HEK293 (cell line): ENCODE results near the gene TASP1.

ENCODE experiments used
- CTCF ChIA-PET: fragments of 350-600 bp; formaldehyde crosslinking; extraction: SDS; loops from one replicate; lab custom pipeline; 2021; ENCODE audit warnings: antibody characterized with exemption; lab: Yijun Ruan, JAX
- POLR2A ChIA-PET: fragments of 300-600 bp; formaldehyde crosslinking; extraction: SDS; loops from one replicate; lab custom pipeline; 2020; ENCODE audit warnings: antibody characterized with exemption, inconsistent platforms; lab: Yijun Ruan, JAX
- H3K27ac ChIP-seq: fragments of 200-500 bp; sonication (Bioruptor generic); 2 replicates; pipeline ENCODE4 v1.5.1; 2014; ENCODE audit warnings: low read depth, low read length, control low read depth, inconsistent platforms; ENCODE audit errors: extremely low read depth
- H3K36me3 ChIP-seq, 2 experiments: fragments of 200-500 bp in 1 of 2; sonication (Bioruptor generic) in 1 of 2; 1 replicate in 1 of 2; 2 replicates in 1 of 2; pipeline ENCODE4 v1.5.1; 2014 to 2017; ENCODE audit warnings: inconsistent platforms in 2 of 2, low read length in 2 of 2; ENCODE audit not compliant: control insufficient read depth in 2 of 2, insufficient read depth in 1 of 2
- H3K4me1 ChIP-seq: fragments of 200-500 bp; sonication (Bioruptor generic); 2 replicates; pipeline ENCODE4 v1.5.1; 2014; ENCODE audit warnings: mild to moderate bottlenecking, low read length, inconsistent platforms; ENCODE audit not compliant: control insufficient read depth, insufficient read depth
- H3K4me3 ChIP-seq: 2 replicates; pipeline ENCODE4 v1.5.1; 2011; ENCODE audit warnings: low read depth, mild to moderate bottlenecking, control low read depth, low read length, moderate library complexity
- H3K9me3 ChIP-seq: fragments of 200-500 bp; sonication (Bioruptor generic); 2 replicates; pipeline ENCODE4 v1.5.1; 2014; ENCODE audit warnings: low read depth, low read length, inconsistent platforms; ENCODE audit not compliant: control insufficient read depth, insufficient read depth
- AEBP2 ChIP-seq: fragments of 450-650 bp; formaldehyde crosslinking; IDR thresholded peaks from 2 replicates; pipeline ENCODE4 v1.5.1; 2016; ENCODE audit warnings: missing biosample characterization, missing genetic modification characterization, borderline replicate concordance
- BCL11A ChIP-seq: fragments of 450-650 bp; formaldehyde crosslinking; IDR thresholded peaks from 2 replicates; pipeline ENCODE4 v1.5.1; 2016; ENCODE audit warnings: low read depth, missing biosample characterization, missing genetic modification characterization
- KLF9 ChIP-seq: fragments of 450-650 bp; formaldehyde crosslinking; IDR thresholded peaks from 2 replicates; pipeline ENCODE4 v1.5.1; 2016; ENCODE audit warnings: missing biosample characterization, missing genetic modification characterization, low read depth
- MEIS1 ChIP-seq: sonication (generic); formaldehyde crosslinking; IDR thresholded peaks from 2 replicates; pipeline ENCODE4 v1.8.1; 2022; ENCODE audit warnings: missing genetic modification reagents, mild to moderate bottlenecking, borderline replicate concordance
- PRDM10 ChIP-seq: fragments of 450-650 bp; formaldehyde crosslinking; IDR thresholded peaks from 2 replicates; pipeline ENCODE4 v1.5.1; 2016; ENCODE audit warnings: missing biosample characterization, missing genetic modification characterization
- ZFP37 ChIP-seq: fragments of 450-650 bp; formaldehyde crosslinking; IDR thresholded peaks from 2 replicates; pipeline ENCODE4 v1.5.1; 2016; ENCODE audit warnings: missing biosample characterization, missing genetic modification characterization
- ZNF24 ChIP-seq: fragments of 450-650 bp; formaldehyde crosslinking; IDR thresholded peaks from 2 replicates; pipeline ENCODE4 v1.5.1; 2016; ENCODE audit warnings: missing biosample characterization, missing genetic modification characterization
- ZNF248 ChIP-seq: fragments of 450-650 bp; formaldehyde crosslinking; IDR thresholded peaks from 2 replicates; pipeline ENCODE4 v1.5.1; 2017; ENCODE audit warnings: missing biosample characterization, missing genetic modification characterization
- ZNF292 ChIP-seq: fragments of 450-650 bp; formaldehyde crosslinking; IDR thresholded peaks from 2 replicates; pipeline ENCODE4 v1.5.1; 2016; ENCODE audit warnings: low read depth, missing biosample characterization, missing genetic modification characterization, borderline replicate concordance
- ZNF366 ChIP-seq: fragments of 450-650 bp; formaldehyde crosslinking; conservative IDR thresholded peaks from 2 replicates; pipeline ENCODE4 v1.5.1; 2016; ENCODE audit warnings: missing biosample characterization, missing genetic modification characterization
- ZNF416 ChIP-seq: fragments of 450-650 bp; formaldehyde crosslinking; IDR thresholded peaks from 2 replicates; pipeline ENCODE4 v1.5.1; 2016; ENCODE audit warnings: missing biosample characterization, missing genetic modification characterization
- ZNF488 ChIP-seq: fragments of 450-650 bp; formaldehyde crosslinking; IDR thresholded peaks from 2 replicates; pipeline ENCODE4 v1.5.1; 2016; ENCODE audit warnings: missing biosample characterization, missing genetic modification characterization
- ZNF521 ChIP-seq: fragments of 450-650 bp; formaldehyde crosslinking; IDR thresholded peaks from 2 replicates; pipeline ENCODE4 v1.5.1; 2017; ENCODE audit warnings: missing biosample characterization, mild to moderate bottlenecking, missing genetic modification characterization
- ZNF549 ChIP-seq: fragments of 450-650 bp; IDR thresholded peaks from 2 replicates; pipeline ENCODE4 v1.5.1; 2018; ENCODE audit warnings: missing biosample characterization, missing genetic modification characterization, mild to moderate bottlenecking, inconsistent platforms, moderate library complexity
- ZNF596 ChIP-seq: fragments of 450-650 bp; IDR thresholded peaks from 2 replicates; pipeline ENCODE4 v1.5.0; 2018; ENCODE audit warnings: missing biosample characterization, mild to moderate bottlenecking, missing genetic modification characterization, moderate library complexity
- ZNF747 ChIP-seq: fragments of 450-650 bp; formaldehyde crosslinking; IDR thresholded peaks from 2 replicates; pipeline ENCODE4 v1.5.1; 2016; ENCODE audit warnings: missing biosample characterization, missing genetic modification characterization
- ZNF792 ChIP-seq: fragments of 450-650 bp; formaldehyde crosslinking; IDR thresholded peaks from 2 replicates; pipeline ENCODE4 v1.5.1; 2016; ENCODE audit warnings: missing biosample characterization, missing genetic modification characterization
- ZSCAN23 ChIP-seq: fragments of 450-650 bp; formaldehyde crosslinking; IDR thresholded peaks from 2 replicates; pipeline ENCODE4 v1.5.1; 2016; ENCODE audit warnings: missing biosample characterization, missing genetic modification characterization
- ZXDB ChIP-seq: fragments of 450-650 bp; formaldehyde crosslinking; IDR thresholded peaks from 2 replicates; pipeline ENCODE4 v1.5.1; 2016; ENCODE audit warnings: missing biosample characterization, missing genetic modification characterization

Gene TASP1

GRCh38 chr20:13685623-13686022 lies 46.9 kb upstream of the TASP1 start:
- Histone ChIP-seq H3K9me3 (no peaks in the 10 kb centered on the region), H3K4me3 (no peak overlapping the region), H3K36me3 (no peaks in the 10 kb centered on the region)
- TF ChIP-seq ZNF596 (tag by site-specific recombination) (0 out of 2 replicates have a peak, but pooled peaks have one; percentile 50), ZSCAN23 (no peak), KLF9 (no peak), MEIS1 (CRISPR knock-in tag) (no peak), ZNF366 (tag by site-specific recombination) (peak; percentile 75)
- TF ChIP-seq, all 188 proteins: peak for 2
- H3K4me1 ChIP-seq, result no peaks in the 10 kb centered on the region
- no peak overlapping the region for H3K27ac ChIP-seq
- CTCF ChIA-PET, result no interaction called here
- POLR2A ChIA-PET, result no interaction called here

GRCh38 chr20:13684566-13685222 lies 46.0 kb upstream of the TASP1 start:
- Histone ChIP-seq H3K4me1 (no peaks in the 10 kb centered on the region), H3K36me3 (no peaks in the 10 kb centered on the region), H3K9me3 (no peaks in the 10 kb centered on the region), H3K4me3 (no peak overlapping the region), H3K27ac (no peak overlapping the region)
- TF ChIP-seq BCL11A (tag by site-specific recombination), result no peak
- no peak for TF ChIP-seq ZNF792 (tag by site-specific recombination)
- TF ChIP-seq ZNF24 (tag by site-specific recombination), result no peak
- TF ChIP-seq ZNF521, result no peak
- TF ChIP-seq ZFP37 (tag by site-specific recombination), result no peak
- no peak for TF ChIP-seq ZNF747 (tag by site-specific recombination)
- no peak for TF ChIP-seq PRDM10
- no peak for TF ChIP-seq ZNF292 (tag by site-specific recombination)
- no peak for TF ChIP-seq ZNF488 (tag by site-specific recombination)
- TF ChIP-seq ZNF248, result no peak
- TF ChIP-seq ZNF549 (tag by site-specific recombination), result no peak
- no peak for TF ChIP-seq AEBP2 (tag by site-specific recombination)
- TF ChIP-seq ZNF366 (tag by site-specific recombination), result no peak
- TF ChIP-seq ZNF416 (tag by site-specific recombination), result no peak
- TF ChIP-seq ZXDB (tag by site-specific recombination), result no peak
- ChIA-PET POLR2A (no interaction called here), CTCF (no interaction called here)
